Right hindlimb (tissue), 1 donor: Measurements from ENCODE around the gene BBS12.

Experiments used
- DNase-seq: peaks from one replicate; pipeline ENCODE4 v3.0.0-alpha.2; 2018

BBS12 gene

DNA sequence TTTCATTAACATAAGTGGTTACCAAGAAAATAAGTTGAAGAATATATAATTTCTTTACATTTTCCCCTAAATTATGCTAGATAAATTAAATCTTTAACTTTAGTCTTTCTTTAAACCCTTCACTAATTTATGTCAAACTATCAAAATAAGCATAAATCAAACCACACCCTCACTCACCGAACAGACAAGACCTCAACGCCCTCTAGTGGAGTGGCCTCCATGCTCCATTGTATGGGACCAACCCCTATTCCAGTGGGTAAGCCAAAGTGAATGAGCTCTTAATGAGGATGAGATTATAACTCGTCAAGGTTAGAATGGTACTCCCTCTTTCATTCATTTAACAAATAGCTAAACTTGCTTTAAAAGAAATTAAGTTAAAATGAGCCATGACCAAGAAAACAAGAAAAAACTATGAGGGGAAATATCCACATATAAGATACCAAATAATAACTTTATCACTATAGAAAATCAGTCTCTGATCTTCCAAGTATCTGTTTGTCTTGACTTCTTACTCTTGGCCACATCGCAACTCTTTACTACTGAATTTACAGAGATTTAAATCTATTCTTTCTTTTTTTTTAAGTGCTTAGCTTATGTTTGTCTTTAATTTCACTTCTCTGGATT, 15.6 kb upstream of the BBS12 start:
- DNase-seq = no peak

DNA sequence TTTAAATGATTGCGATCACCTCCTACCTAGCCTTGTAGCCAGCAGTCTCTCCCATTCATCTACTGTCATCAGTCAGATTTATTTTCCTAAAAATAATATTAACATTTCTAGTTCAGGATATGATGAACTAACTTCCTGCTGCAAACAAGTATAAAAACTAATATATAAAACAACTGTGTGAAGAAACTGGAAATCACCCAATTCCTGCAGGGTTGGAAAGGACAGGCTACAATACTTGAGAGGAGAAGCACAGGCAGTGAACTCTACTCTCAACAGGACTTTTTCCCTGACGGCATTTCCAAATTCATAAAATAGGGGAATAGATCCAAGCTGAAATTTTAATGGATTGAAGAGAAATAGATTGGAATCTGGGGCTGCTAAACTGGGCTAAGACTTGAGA, 14.2 kb upstream of the BBS12 start:
- no peak for DNase-seq

DNA sequence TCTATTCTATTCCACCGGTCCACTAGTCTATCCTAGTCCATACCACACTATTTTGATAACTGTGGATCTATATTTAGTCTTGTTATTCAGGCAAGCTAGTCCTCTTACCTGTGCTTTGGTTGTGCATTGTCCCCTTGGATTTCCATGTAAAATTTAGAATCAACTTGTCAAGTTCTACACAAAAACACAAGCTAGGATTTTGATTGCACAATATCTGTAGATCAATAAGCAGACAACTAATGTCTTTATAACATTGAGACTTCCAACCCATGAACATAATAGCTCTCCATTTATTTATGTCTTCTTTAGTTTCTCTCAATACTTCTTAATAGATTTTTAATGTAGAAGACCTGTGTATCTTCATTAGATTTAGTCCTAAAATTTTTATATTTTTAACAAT, 10.2 kb upstream of the BBS12 start:
- DNase-seq = no peak

DNA sequence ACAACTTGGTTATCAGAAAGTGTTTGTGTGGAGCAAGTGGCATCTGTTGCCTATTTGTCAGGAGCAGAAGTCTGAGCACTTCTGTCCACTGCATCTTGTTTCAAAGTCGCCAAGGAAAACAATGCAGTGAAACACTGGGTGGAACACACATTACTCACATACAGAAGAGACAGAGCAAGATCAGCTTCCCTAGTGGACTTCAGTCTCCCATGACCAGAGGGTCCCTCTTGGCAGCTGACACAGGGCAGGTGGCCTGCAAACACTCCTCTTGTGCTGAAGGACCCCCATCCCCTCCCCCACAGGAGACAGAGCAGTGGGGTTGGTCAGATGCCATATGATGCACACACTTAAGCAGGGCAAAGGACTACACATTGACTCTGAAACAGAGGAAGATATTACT, 3.6 kb upstream of the BBS12 start:
- peak; percentile 38 for DNase-seq

DNA sequence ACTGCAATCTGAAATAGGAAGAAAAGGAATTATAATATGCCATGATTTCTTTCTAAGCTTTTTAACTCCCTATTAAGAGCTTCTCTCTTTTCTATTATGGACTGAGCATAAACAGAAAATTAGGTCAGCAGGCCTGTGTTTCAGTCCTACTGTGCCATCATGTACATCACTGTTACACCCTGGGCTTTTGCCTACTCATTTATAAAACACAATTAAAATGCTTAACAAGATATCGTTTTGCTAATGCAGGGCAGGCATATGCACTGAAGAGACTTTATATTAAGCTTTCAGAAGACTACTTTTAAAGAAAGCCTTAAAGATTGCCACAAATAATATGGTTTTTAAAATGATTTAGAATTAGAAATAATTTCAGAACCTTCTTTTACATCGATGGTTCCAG, 828 bp upstream of the BBS12 start:
- DNase-seq = no peak

DNA sequence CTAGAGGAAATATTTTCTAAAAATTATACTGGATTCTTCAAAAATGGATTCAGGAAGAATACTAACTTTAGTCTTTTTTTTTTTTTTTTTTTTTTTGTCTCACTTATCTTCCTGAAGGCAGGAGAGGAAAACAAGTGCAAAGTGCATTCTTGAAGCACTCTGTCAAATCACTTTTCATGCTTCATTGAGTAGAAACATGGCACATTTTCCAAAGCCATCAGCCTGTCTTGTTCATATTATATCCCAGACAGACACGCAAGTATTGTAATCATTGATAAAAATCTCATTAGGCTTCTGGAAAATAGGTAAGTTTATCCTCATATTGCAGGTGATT, 1.2 kb downstream of the BBS12 start:
- no peak for DNase-seq

DNA sequence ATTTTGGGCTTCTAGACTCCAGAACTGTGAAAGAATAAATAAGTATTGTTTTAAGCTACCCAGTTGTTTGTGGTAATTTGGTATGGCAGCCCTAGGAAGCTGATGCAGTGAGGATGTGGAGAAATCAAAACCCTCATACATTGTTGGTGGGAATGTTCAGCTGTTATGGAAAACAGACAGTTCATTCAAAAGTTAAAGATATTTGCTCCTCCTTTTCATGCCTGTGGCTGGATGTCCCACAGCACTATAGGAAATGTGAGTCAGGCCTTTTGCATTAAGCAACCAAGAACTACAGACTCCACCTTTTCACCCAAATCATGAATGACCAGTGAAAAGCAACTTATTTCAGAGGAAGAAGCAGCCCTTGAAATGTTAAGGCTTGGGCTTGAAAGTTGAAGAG, 6.7 kb downstream of the BBS12 start:
- no peak for DNase-seq

DNA sequence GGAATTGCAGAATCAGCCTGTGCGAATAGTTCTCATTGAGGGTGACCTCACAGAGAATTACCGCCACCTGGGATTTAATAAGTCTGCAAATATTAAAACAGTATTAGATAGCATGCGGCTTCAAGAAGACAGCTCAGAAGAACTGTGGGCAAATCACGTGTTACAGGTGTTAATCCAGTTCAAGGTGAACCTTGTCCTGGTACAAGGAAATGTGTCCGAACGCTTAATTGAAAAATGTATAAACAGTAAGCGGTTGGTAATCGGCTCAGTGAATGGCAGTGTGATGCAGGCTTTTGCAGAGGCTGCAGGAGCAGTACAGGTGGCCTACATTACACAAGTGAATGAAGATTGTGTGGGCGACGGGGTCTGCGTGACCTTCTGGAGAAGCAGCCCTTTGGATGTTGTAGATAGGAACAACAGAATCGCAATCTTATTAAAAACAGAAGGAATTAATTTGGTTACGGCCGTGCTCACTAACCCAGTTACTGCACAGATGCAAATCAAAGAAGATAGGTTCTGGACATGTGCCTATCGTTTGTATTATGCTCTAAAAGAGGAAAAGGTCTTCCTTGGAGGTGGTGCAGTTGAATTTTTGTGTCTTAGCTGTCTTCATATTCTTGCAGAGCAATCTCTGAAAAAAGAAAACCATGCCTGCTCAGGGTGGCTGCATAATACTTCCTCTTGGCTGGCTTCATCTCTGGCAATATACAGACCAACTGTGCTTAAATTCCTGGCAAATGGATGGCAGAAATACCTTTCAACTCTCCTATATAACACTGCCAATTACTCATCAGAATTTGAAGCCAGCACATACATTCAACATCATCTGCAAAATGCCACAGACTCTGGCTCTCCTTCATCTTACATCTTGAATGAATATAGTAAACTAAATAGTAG, 10.7 kb downstream of the BBS12 start:
- DNase-seq = no peak

DNA sequence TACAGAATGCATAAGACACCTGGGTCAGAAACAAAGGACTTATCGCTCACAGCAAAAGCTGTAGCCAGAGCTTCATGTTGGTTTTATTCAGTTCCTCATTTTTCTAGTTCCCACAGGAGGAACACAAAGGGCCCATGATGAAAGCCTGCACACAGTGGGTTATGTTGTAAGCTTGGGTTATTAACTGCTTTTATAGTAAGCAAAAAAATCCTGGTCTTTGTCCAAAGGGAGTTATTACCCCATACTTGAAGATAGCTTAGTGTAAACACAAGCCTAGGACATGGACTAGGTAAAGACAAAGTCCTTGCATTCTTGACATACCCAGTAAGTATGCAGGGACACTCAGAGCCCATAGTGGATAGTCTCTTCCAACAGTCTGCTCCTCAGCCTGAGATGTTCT, 11.7 kb downstream of the BBS12 start:
- no peak for DNase-seq

DNA sequence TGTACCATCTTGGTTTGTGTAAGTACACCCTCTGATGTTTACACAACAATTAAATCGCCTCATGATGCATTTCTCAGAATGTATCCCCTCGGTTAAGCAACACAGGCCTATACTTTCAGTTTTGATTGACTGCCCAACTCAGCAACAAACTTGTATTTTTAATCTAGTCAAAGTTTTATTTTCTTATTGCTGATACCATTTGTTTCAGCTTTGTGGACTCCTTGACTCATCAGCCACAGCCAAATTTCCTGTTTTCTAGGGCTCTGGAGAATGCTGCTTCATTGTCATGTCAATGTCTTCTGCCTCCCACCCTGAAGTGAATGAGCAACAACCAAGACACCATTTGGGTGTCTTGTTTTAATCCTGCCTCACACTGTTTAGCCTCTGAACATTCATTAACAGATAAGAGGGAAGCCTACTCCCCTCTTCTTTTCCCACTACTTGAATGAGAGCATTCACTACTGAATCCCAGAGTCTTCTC, 14.0 kb downstream of the BBS12 start:
- DNase-seq = no peak

DNA sequence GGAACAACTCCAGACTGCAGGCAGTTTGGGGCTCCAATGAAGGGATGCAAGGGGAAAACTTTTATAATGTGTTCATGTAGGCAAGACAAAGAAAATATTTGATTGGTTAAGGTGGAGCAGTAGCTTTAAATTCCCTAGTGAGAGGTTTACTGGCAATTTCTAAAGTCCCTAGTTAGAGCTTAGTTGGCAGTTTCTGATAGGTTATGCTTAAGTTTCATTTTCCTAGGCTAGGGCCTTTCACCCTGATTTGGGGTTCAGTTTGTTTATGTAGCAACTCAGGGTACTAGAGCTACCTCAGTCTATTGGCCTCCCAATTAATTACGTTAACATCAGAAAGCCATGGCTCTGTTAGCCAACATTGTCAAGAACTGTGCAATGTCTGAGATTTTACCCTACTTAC, 14.6 kb downstream of the BBS12 start:
- DNase-seq = no peak

DNA sequence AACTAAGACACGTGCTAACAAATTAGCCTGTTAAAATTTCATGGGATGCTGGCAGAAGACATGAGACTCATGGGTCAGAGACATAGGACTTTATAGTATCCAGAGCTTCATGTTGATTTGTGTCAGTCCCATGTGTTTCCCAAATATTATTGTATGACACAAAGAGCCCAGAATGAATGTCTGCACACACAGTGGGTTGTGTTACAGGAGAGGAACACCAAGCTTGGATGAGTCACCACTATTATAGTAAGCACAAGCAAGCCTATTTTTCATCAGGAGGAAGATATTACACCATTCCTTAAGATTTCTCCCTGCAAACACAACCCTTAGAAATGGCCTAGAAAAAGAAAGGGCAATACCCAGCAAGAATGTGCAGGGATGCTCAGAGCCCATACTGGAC, 15.4 kb downstream of the BBS12 start:
- no peak for DNase-seq

DNA sequence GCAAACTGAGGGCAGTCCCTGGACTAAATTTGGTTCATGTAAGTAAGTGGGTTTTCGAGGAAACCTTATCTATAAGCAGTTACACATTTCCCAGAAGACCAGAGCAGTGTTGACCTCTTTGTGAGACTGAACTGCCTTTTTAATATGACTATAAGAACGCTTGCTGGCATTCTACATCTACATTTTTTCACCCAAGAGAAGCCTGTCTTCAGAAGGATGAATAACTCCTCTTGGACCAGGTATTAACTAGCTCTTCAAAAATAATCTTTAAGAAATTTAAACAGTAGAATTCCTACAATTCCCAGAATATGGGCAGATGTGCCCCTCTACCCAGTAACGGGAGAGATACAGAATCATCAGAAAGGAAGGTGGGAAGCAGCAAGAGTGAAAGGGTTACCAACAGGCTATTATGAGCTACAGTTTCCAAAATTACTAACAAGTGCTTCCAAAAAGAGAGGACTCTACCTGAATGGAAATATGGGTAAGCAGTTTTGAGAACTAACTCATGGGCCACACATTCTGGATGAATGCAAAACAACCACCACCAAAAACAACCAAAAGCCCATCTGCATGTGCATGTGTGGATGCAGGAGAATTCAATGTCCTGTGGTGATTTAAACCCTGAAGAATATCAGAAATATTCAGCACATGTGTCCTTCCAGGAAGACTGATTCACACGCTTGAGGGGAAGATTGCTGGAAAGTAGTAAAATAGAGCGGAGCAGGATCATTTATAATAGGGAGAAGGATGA, 17.4 kb downstream of the BBS12 start:
- no peak for DNase-seq

DNA sequence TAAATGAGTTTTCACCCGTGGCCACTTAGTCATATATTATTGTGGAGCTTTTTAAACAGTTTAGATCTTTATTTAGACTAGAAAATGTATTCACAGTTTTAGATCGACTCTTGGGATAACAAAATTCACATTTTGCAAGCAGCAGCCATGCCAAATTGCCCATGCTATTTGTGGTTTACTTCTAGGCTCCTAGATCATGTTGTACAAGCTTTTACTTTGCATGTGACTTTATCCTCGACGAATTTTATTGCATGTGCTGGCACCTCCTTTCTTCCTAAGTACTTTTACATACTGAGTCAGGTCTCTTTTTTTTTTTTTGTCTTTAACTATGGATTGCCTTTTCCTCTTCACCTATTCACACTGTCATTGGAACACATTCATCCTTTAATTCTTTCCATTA, 23.2 kb downstream of the BBS12 start:
- DNase-seq = no peak

DNA sequence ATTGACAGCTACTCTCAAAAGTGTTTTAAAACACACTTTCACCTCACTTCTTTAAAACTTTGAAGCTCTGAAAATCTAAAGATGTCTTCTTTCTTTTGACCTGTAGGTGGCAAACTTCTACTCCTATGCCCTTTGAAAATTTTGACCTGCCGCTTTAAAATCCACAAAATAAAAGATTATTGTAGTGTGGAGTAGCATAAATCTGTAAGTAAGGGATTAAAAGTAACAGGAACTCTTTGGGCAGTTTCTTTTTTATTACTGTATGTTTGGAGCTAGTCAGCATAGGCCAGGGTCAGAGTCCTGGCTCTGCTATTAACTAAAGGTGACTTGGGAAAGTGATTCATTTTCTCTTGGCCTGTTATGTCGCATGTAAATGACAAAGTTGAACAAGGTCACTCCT, 25.5 kb downstream of the BBS12 start:
- DNase-seq = no peak

DNA sequence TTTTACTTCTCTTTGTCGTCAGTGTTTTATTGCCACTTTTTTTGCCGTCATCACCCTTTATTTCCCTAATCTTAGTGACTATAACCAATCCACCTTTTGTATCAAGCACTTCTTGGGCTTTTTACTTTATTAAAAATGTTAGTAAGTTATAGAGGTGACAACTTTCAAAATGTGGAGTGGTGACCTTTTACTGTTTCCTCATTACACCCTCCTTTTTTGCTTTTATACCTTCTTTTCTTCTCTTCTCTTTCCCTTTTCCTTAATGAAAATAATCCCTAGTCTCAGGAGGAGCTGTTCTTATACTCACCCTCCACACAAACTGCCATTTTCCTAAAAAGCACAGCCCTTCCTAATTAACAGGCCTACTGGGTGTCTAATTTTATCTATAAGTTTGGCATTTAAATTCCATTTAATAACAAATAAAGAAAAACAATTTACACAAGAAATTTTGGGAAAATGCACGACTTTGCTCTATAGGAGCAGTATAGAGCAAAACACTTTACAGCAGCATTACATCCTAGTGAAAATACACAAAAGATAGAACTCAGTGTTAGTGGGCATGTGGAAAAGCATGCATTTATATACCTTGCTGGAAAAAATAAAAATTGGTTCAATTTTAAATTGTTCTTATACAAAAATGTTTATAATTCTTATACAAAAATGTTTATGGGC, 27.3 kb downstream of the BBS12 start:
- DNase-seq = no peak

DNA sequence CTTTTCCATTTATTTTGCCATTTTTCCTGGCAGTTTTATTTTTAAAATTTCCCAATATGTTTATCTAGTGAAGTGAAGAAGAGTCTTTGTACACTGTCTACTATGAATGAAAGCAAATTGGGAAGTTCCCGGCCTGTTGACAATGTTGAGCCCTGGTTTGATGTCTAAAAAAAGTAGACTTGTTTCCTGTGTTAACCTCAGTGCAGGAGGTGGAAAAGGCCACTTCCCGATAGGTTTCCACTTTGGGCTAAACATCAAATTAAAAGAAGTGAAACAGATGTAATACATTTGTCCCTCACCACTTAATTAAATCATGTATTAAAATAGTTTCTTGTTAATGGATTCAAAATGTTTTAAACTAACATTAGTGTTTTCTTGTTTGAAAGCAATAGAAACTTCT, 30.0 kb downstream of the BBS12 start:
- no peak for DNase-seq

DNA sequence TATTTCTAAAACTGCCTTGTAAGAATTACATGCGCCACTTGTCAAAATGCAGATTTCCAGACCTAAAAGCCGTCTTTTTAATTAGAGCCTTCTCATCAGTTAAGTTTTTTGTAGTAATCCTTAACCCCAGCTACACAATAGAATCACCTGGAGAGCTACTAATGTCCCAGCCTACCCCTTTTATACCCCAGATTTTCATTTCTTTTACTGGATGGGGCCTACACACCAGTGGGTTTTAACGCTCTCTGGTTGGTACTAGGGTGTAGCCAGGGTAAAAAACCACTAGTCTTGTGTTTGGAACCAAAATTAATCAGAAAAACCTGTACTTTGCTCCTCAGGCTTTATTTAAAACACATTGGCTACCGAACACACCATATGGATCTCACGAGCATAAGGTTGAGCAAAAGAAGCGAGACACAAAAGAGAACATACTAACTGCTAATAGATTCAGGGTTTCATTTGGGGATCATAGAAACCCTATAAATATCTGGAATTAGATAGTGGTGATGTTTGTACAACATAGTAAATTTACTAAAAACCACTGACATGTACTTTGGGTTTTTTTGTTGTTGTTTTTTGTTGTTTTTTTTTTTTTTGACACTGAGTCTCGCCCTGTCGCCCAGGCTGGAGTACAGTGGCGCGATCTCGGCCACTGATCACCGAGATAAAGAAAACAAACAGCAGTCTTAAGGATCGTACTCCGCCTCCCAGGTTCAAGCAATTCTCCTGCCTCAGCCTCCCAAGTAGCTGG, 30.6 kb downstream of the BBS12 start:
- no peak for DNase-seq

DNA sequence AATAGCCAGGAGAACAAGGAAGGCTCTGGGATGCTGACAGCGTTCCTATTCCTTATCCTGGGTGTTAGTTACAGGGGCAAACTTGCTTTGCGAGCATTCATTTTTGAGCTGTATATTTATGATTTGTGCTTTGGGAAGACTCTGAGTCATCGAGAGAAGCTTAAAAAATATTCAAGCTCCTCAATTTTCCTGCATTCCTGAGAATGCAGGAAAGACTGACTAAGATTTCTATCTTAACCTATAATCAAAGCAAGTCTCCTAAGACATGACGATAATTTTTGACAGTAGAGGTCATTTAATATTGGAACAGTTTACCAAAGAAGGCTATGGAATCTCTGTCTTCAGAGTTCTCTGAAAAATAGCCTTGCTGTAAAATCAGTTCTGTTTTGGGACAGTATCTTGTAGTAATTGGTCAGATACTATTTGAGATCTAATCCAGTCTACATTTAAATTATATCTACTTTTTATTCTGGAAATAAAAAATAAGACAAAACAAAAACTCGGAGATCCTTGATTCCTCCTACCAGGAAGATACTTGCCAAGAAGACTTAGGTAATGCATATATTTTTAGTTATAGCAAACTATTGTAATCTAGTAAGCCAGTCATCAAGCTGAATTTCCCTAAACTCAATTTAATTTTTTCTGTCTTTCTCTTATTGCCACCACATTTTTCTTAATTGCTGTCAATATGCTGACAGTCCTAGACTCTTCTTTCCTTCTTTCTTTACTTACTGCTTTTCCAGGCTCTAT, 31.7 kb downstream of the BBS12 start:
- DNase-seq = no peak

DNA sequence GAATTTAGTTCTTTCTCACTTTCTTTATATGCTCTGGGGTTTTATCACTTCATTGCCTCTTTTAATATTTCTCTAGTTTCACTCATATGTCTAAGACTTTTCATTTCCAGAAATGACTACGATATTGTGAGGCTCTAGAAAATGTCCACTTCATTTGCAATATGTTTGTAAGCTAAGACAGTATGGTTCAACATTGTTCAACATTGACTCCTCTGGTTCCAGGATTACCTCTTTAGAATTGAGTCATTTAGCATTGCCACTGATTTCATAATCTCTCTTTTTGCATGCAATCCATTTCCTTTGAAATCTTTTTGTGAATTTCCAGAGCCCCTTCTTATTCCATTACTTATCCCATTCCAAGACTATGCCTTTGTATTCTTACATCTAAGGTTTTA, 32.3 kb downstream of the BBS12 start:
- no peak for DNase-seq

DNA sequence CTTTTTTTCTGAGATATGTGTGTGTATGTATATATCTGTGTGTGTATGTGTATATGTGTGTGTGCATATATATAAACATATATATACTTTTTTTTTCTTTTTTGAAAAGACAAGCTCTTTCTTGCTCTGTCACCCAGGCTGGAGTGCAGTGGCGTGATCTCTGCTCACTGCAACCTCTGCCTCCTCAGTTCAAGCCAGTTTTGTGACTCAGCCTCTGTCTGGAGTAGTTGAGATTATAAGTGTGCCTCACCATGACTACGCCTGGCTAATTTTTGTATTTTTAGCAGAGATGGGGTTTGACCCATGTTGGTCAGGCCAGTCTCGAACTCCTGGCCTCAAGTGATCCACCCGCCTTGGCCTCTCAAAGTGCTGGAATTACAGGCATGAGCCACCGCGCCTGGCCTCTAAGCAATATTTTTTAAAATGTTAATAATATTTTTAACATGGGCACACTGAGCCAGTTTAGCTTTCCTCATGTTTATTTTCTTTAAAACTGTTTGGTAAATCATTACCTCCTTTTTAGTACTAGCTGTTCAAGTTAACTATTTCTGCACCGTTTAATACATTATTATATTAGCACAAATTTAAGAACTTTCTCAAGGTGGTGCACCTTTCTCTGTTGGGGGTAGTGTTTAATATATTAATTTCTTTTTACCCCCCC, 33.3 kb downstream of the BBS12 start:
- DNase-seq = no peak
